CD4-positive, alpha-beta T cell (primary cell): ENCODE data around the gene FOXQ1. TPM values are rescaled to one million over a fixed set of nuclear protein-coding genes. Genes with fewer than 3 reads are reported as not detected.

ENCODE experiments used
- ATAC-seq: fragments of 200-7000 bp; cut with Tn5 transposase; one replicate; pipeline ENCODE4 v1.10.0; 2022; ENCODE audit warnings: mild to moderate bottlenecking; ENCODE audit not compliant: poor library complexity
- CTCF ChIA-PET: fragments of 350-600 bp; sonication (Branson Sonifier 250); formaldehyde crosslinking; loops from one replicate; lab custom pipeline; 2021; ENCODE audit warnings: antibody characterized with exemption, inconsistent platforms; lab: Charles Lee
- POLR2A ChIA-PET: fragments of 350-600 bp; sonication (Branson Sonifier 250); formaldehyde crosslinking; loops from one replicate; lab custom pipeline; 2021; ENCODE audit warnings: antibody characterized with exemption, inconsistent platforms; lab: Charles Lee
- DNase-seq, 14 experiments: peaks; one replicate each; pipeline ENCODE4 v3.0.0-alpha.2; 2013 to 2020; ENCODE audit warnings: mixed read lengths in 2 of 14
- H3K27ac ChIP-seq, 2 donors: one replicate each; pipeline versions ENCODE4 v1.5.1 to v1.7.0; 2013; ENCODE audit warnings: low read length in 2 of 2, low read depth in 1 of 2, mild to moderate bottlenecking in 1 of 2
- H3K27me3 ChIP-seq, 2 experiments: 1 replicate in 1 of 2; 2 replicates in 1 of 2; pipeline versions ENCODE4 v1.6.1 to v1.7.0; 2013; ENCODE audit warnings: low read length in 2 of 2, control low read depth in 1 of 2, mild to moderate bottlenecking in 1 of 2, moderate library complexity in 1 of 2; ENCODE audit not compliant: insufficient read depth in 2 of 2, control insufficient read depth in 1 of 2
- H3K36me3 ChIP-seq: one replicate; pipeline ENCODE4 v1.6.1; 2013; ENCODE audit warnings: low read length, control low read depth; ENCODE audit not compliant: insufficient read depth
- H3K4me1 ChIP-seq: one replicate; pipeline ENCODE4 v1.6.1; 2013; ENCODE audit warnings: low read length, control low read depth; ENCODE audit not compliant: insufficient read depth
- H3K4me3 ChIP-seq: one replicate; pipeline ENCODE4 v1.5.1; 2013; ENCODE audit warnings: mild to moderate bottlenecking, low read length, moderate library complexity
- H3K9me3 ChIP-seq, 2 experiments: 1 replicate in 1 of 2; 2 replicates in 1 of 2; pipeline versions ENCODE4 v1.6.1 to v1.7.0; 2013; ENCODE audit warnings: low read length in 2 of 2, mild to moderate bottlenecking in 2 of 2, control low read depth in 1 of 2, moderate library complexity in 1 of 2; ENCODE audit not compliant: control insufficient read depth in 1 of 2, insufficient read depth in 1 of 2
- H3K27ac Mint-ChIP-seq: one replicate; pipeline ENCODE4 v1.8.0; 2020; ENCODE audit warnings: mixed read lengths
- H3K27me3 Mint-ChIP-seq: one replicate; pipeline ENCODE4 v1.8.0; 2021; ENCODE audit warnings: mixed read lengths
- H3K36me3 Mint-ChIP-seq: one replicate; pipeline ENCODE4 v1.8.0; 2021; ENCODE audit warnings: low read depth, mixed read lengths
- H3K4me1 Mint-ChIP-seq: one replicate; pipeline ENCODE4 v1.8.0; 2021; ENCODE audit warnings: low read depth, mixed read lengths
- H3K4me3 Mint-ChIP-seq: one replicate; pipeline ENCODE4 v1.8.0; 2020; ENCODE audit warnings: mild to moderate bottlenecking, mixed read lengths
- H3K9me3 Mint-ChIP-seq: one replicate; pipeline ENCODE4 v1.8.0; 2020; ENCODE audit warnings: mixed read lengths
- CTCF ChIP-seq: fragments of 200-600 bp; IDR thresholded peaks from one replicate; pipeline ENCODE4 v1.8.0; 2022; ENCODE audit warnings: antibody characterized with exemption, mild to moderate bottlenecking
- intact Hi-C, 2 experiments: fragments of 100-400 bp; cut with DNase I in 1 of 2; cut with micrococcal nuclease in 1 of 2; formaldehyde crosslinking; loops; one replicate each; pipeline versions ENCODE4 v1.15.1 to v1.9.0; 2023 to 2025; cut with DNase I, micrococcal nuclease
- total RNA-seq, 174 experiments: library from RNA in 2 of 174; stranded (reverse) in 2 of 174; gene quantifications; one replicate each; pipeline ENCODE4 v1.2.3 and lab custom pipeline; 2021 to 2026

FOXQ1 gene
- total RNA-seq, 2 experiments from 2014 or later, result not detected

- no peak overlapping the region for H3K27ac Mint-ChIP-seq
- Histone ChIP-seq H3K27me3 (peaks cover 16 to 23% of the 10 kb centered on the region in 2 experiments), H3K4me3 (no peak overlapping the region), H3K27ac (no peak overlapping the region), H3K4me1 (no peaks in the 10 kb centered on the region), H3K9me3 (peaks cover 0 to 8% of the 10 kb centered on the region in 2 experiments), H3K36me3 (no peaks in the 10 kb centered on the region)
- ATAC-seq, result no peak
- H3K4me1 Mint-ChIP-seq, result no peaks in the 10 kb centered on the region
- ChIA-PET POLR2A (no interaction called here), CTCF (no interaction called here)
- peaks cover 77% of the 10 kb centered on the region for H3K27me3 Mint-ChIP-seq
- TF ChIP-seq CTCF, result no peak
- H3K9me3 Mint-ChIP-seq, result peaks cover 6% of the 10 kb centered on the region
- H3K36me3 Mint-ChIP-seq, result no peaks in the 10 kb centered on the region
- no peak for DNase-seq
- intact Hi-C loops, result no loop called here
- H3K4me3 Mint-ChIP-seq, result no peak overlapping the region
Observed at GRCh38 chr6:1328129-1328800, 16.4 kb downstream of the FOXQ1 start.

GRCh38 chr6:1329708-1330107, 17.8 kb downstream of the FOXQ1 start:
- ChIA-PET POLR2A (no interaction called here), CTCF (no interaction called here)
- no peak overlapping the region for H3K27ac Mint-ChIP-seq
- H3K4me3 ChIP-seq, result no peak overlapping the region
- no peaks in the 10 kb centered on the region for H3K36me3 Mint-ChIP-seq
- no peaks in the 10 kb centered on the region for H3K36me3 ChIP-seq
- peaks cover 6% of the 10 kb centered on the region for H3K9me3 Mint-ChIP-seq
- no peak for TF ChIP-seq CTCF
- H3K27me3 Mint-ChIP-seq, result peaks cover 69% of the 10 kb centered on the region
- no peaks in the 10 kb centered on the region for H3K4me1 ChIP-seq
- H3K4me3 Mint-ChIP-seq, result no peak overlapping the region
- H3K9me3 ChIP-seq, result peaks cover 0 to 8% of the 10 kb centered on the region in 2 experiments
- DNase-seq, result no peak
- peaks cover 11 to 21% of the 10 kb centered on the region in 2 experiments for H3K27me3 ChIP-seq
- no peaks in the 10 kb centered on the region for H3K4me1 Mint-ChIP-seq
- no peak overlapping the region for H3K27ac ChIP-seq
- ATAC-seq, result no peak
- intact Hi-C loops, result no loop called here

- H3K27ac Mint-ChIP-seq, result no peak overlapping the region
- H3K36me3 ChIP-seq, result no peaks in the 10 kb centered on the region
- ChIA-PET POLR2A (no interaction called here), CTCF (no interaction called here)
- DNase-seq, result no peak
- H3K4me1 ChIP-seq, result no peaks in the 10 kb centered on the region
- peaks cover 6% of the 10 kb centered on the region for H3K9me3 Mint-ChIP-seq
- no peak overlapping the region for H3K27ac ChIP-seq
- H3K4me3 ChIP-seq, result no peak overlapping the region
- no peaks in the 10 kb centered on the region for H3K4me1 Mint-ChIP-seq
- peaks cover 59% of the 10 kb centered on the region for H3K27me3 Mint-ChIP-seq
- H3K36me3 Mint-ChIP-seq, result no peaks in the 10 kb centered on the region
- TF ChIP-seq CTCF, result no peak
- no peak for ATAC-seq
- peaks cover 2 to 9% of the 10 kb centered on the region in 2 experiments for H3K27me3 ChIP-seq
- H3K9me3 ChIP-seq, result peaks cover 0 to 4% of the 10 kb centered on the region in 2 experiments
- intact Hi-C loops, result no loop called here
- no peak overlapping the region for H3K4me3 Mint-ChIP-seq
Observed at GRCh38 chr6:1334684-1335083, 22.8 kb downstream of the FOXQ1 start.
